GM12878 (cell line): ENCODE measurements around the gene ATIC. TPM values are rescaled to one million over a fixed set of nuclear protein-coding genes. Genes with fewer than 3 reads are reported as not detected.

ENCODE experiments used
- ATAC-seq: fragments of 200-7000 bp; cut with Tn5 transposase; 3 replicates; pipeline ENCODE4 v1.9.1; 2020; ENCODE audit warnings: mild to moderate bottlenecking, moderate library complexity
- BruUV-seq: library from RNA; stranded (reverse); fragments of 400-500 nt; replicated peaks from 2 replicates; lab custom pipeline; 2021; lab: Mats Ljungman, UMichigan
- CTCF ChIA-PET: fragments of 300-600 bp; sonication (Branson Sonifier 250); formaldehyde crosslinking; extraction: SDS; loops from one replicate; lab custom pipeline; 2021; ENCODE audit warnings: inconsistent platforms; lab: Yijun Ruan, JAX
- POLR2A ChIA-PET: fragments of 350-600 bp; formaldehyde crosslinking; extraction: SDS; loops from one replicate; lab custom pipeline; 2021; ENCODE audit warnings: inconsistent platforms; lab: Charles Lee
- RAD21 ChIA-PET: fragments of 300-600 bp; sonication (Branson Sonifier 250); formaldehyde crosslinking; loops from one replicate; lab custom pipeline; 2023; ENCODE audit warnings: antibody characterized with exemption; ENCODE audit not compliant: unreplicated experiment; lab: Charles Lee
- SMC1A ChIA-PET: fragments of 300-600 bp; sonication (Branson Sonifier 250); formaldehyde crosslinking; loops from one replicate; lab custom pipeline; 2023; ENCODE audit not compliant: unreplicated experiment, uncharacterized antibody; lab: Charles Lee
- DNase-seq: peaks from one replicate; pipeline ENCODE4 v3.0.0-alpha.2; 2011; ENCODE audit warnings: low read depth, low spot score
- FAIRE-seq: peaks from 3 replicates; lab custom pipeline; 2011; peaks lifted over from hg19 to GRCh38; lab: Jason Lieb, UNC
- H2AFZ ChIP-seq: 2 replicates; pipeline ENCODE4 v1.6.0; 2011; ENCODE audit warnings: low read depth, low read length, control low read depth; ENCODE audit not compliant: control insufficient read depth
- H3K27ac ChIP-seq: 2 replicates; pipeline ENCODE4 v1.5.1; 2011; ENCODE audit warnings: control low read depth; ENCODE audit not compliant: control insufficient read depth, insufficient read depth
- H3K27me3 ChIP-seq, 2 experiments: replicated peaks in 1 of 2; 2 replicates each; pipeline versions ENCODE4 v1.6.0 to v1.6.1; 2011; ENCODE audit warnings: low read length in 1 of 2; ENCODE audit not compliant: control insufficient read depth in 2 of 2, insufficient read depth in 2 of 2
- H3K36me3 ChIP-seq, 2 experiments: 2 replicates each; pipeline ENCODE4 v1.5.1; 2011; ENCODE audit warnings: low read length in 1 of 2; ENCODE audit not compliant: control insufficient read depth in 2 of 2, insufficient read depth in 2 of 2
- H3K4me1 ChIP-seq: 2 replicates; pipeline ENCODE4 v1.6.1; 2011; ENCODE audit warnings: mild to moderate bottlenecking, low read length, moderate library complexity, mixed read lengths; ENCODE audit not compliant: control insufficient read depth, insufficient read depth
- H3K4me2 ChIP-seq: 2 replicates; pipeline ENCODE4 v1.6.0; 2011; ENCODE audit warnings: control low read depth; ENCODE audit not compliant: control insufficient read depth, insufficient read depth
- H3K4me3 ChIP-seq: fragments of 200-600 bp; sonication (generic); 2 replicates; pipeline ENCODE4 v1.5.1; 2016
- H3K79me2 ChIP-seq: 2 replicates; pipeline ENCODE4 v1.6.0; 2011; ENCODE audit warnings: low read length; ENCODE audit not compliant: control insufficient read depth, insufficient read depth
- H3K9ac ChIP-seq: 2 replicates; pipeline ENCODE4 v1.8.0; 2011; ENCODE audit warnings: low read length, control low read depth, mixed read lengths; ENCODE audit not compliant: control insufficient read depth, insufficient read depth
- H3K9me3 ChIP-seq: replicated peaks from 3 replicates; pipeline ENCODE4 v1.5.1; 2011; ENCODE audit warnings: mild to moderate bottlenecking, low read length; ENCODE audit not compliant: control insufficient read depth, insufficient read depth
- H4K20me1 ChIP-seq: 2 replicates; pipeline ENCODE4 v1.6.0; 2011; ENCODE audit not compliant: control insufficient read depth, insufficient read depth
- ATF3 ChIP-seq: IDR thresholded peaks from 2 replicates; pipeline ENCODE4 v1.6.1; 2011; ENCODE audit warnings: low read depth, mild to moderate bottlenecking, low read length, moderate library complexity, borderline replicate concordance; ENCODE audit errors: extremely low read depth
- DPF2 ChIP-seq: fragments of 450-650 bp; IDR thresholded peaks from 2 replicates; pipeline ENCODE4 v1.6.1; 2017; ENCODE audit warnings: mild to moderate bottlenecking
- E2F4 ChIP-seq: IDR thresholded peaks from 2 replicates; pipeline ENCODE4 v1.6.1; 2012; ENCODE audit warnings: low read depth, low read length, improper control_type of control experiment
- HSF1 ChIP-seq: fragments of 150-350 bp; IDR thresholded peaks from 2 replicates; pipeline ENCODE4 v1.6.1; 2014; ENCODE audit warnings: mild to moderate bottlenecking, low read depth, low read length
- MEF2A ChIP-seq: IDR thresholded peaks from 2 replicates; pipeline ENCODE4 v1.6.1; 2011; ENCODE audit warnings: low read depth, mild to moderate bottlenecking, low read length, moderate library complexity; ENCODE audit not compliant: insufficient read depth
- NR2C1 ChIP-seq: fragments of 450-650 bp; IDR thresholded peaks from 2 replicates; pipeline ENCODE4 v1.6.1; 2017; ENCODE audit warnings: antibody characterized with exemption, mild to moderate bottlenecking, moderate library complexity
- POLR2AphosphoS5 ChIP-seq: IDR thresholded peaks from 2 replicates; pipeline ENCODE4 v1.6.1; 2011; ENCODE audit warnings: mild to moderate bottlenecking, low read length, inconsistent platforms
- TBL1XR1 ChIP-seq: IDR thresholded peaks from 2 replicates; pipeline ENCODE4 v1.6.1; 2012; ENCODE audit warnings: low read depth, low read length, improper control_type of control experiment
- TCF3 ChIP-seq: IDR thresholded peaks from 2 replicates; pipeline ENCODE4 v1.6.1; 2012; ENCODE audit warnings: low read depth, mild to moderate bottlenecking, low read length, borderline replicate concordance; ENCODE audit not compliant: insufficient read depth
- WRNIP1 ChIP-seq: IDR thresholded peaks from 2 replicates; pipeline ENCODE4 v1.6.1; 2011; ENCODE audit warnings: low read depth, low read length, improper control_type of control experiment, borderline replicate concordance
- WGBS: methylation state at CpG from one replicate; pipeline ENCODE4 v1.1.6; 2016; ENCODE audit warnings: low lambda C conversion rate; ENCODE audit not compliant: insufficient replicate concordance, insufficient coverage; ENCODE audit errors: missing lambda C conversion rate; 5-methylcytosine and 5-hydroxymethylcytosine counted together
- in situ Hi-C: fragments of 300-500 bp; cut with MboI; formaldehyde crosslinking; loops from 9 replicates; pipeline ENCODE4 v1.14.3; 2018; ENCODE audit warnings: mixed read lengths
- intact Hi-C: fragments of 100-400 bp; cut with micrococcal nuclease; formaldehyde crosslinking; loops from one replicate; pipeline ENCODE4 v1.14.2; 2022; ENCODE audit not compliant: unreplicated experiment
- polyA plus RNA-seq, 11 experiments: library from polyadenylated mRNA; depleted of rRNA in 4 of 11; unstranded in 6 of 11; stranded (reverse) in 5 of 11; fragments of >200 nt; fragmentation: Nextera tagmentation in 4 of 11; fragmentation: Illumina TruSeq in 1 of 11; extraction: Ambion mirVana in 4 of 11; extraction: Trizol in 1 of 11; gene quantifications; 1 replicate in 1 of 11; 2 replicates in 10 of 11; pipeline versions ENCODE4 v1.2.1 to v1.2.3, GENCODE V29; 2011 to 2016; ENCODE audit warnings: inconsistent platforms in 2 of 11, missing spikeins in 2 of 11, low read depth in 1 of 11
- total RNA-seq, 4 experiments: library from RNA; depleted of rRNA in 3 of 4; stranded (reverse); fragments of >200 nt in 3 of 4; fragmentation: Illumina TruSeq in 1 of 4; extraction: Trizol in 1 of 4; gene quantifications; 2 replicates each; pipeline versions ENCODE4 v1.2.1 to v1.2.3, GENCODE V29; 2013 to 2021

ATIC gene
- total and polyA plus RNA-seq, 10 of the 15 experiments (the other 5 are each of a cell fraction or from before 2014, with no cell fraction given): 45.1 to 518 (median 306) TPM

GRCh38 chr2:215290980-215291599, 20.8 kb upstream of the ATIC start:
- Histone ChIP-seq H3K4me3 (no peak overlapping the region), H3K27ac (no peak overlapping the region), H3K79me2 (no peaks in the 10 kb centered on the region), H4K20me1 (no peaks in the 10 kb centered on the region), H3K4me1 (no peaks in the 10 kb centered on the region), H2AFZ (no peak overlapping the region), H3K27me3 (no peaks in the 10 kb centered on the region), H3K9ac (no peak overlapping the region), H3K4me2 (no peak overlapping the region), H3K9me3 (no peaks in the 10 kb centered on the region), H3K36me3 (no peaks in the 10 kb centered on the region)
- TF ChIP-seq WRNIP1 (no peak), POLR2AphosphoS5 (no peak), TCF3 (no peak), ATF3 (no peak), E2F4 (no peak), TBL1XR1 (no peak), NR2C1 (no peak), MEF2A (no peak), DPF2 (no peak), HSF1 (no peak)
- ChIA-PET CTCF (no interaction called here), POLR2A (no interaction called here), SMC1A (interaction anchor here (0.6 to 2.2 kb wide), 6 partner anchors 13 to 405 kb away, joined by 3 to 7 read pairs (median 4); no protein-coding TSS in a partner anchor), RAD21 (interaction anchor here (1.6 kb wide), 1 partner anchor 20 kb away, joined by 4 read pairs; no protein-coding TSS in a partner anchor)
- in situ Hi-C loops (no loop called here), intact Hi-C loops (no loop called here)
- ATAC-seq (no peak), DNase-seq (no peak), FAIRE-seq (peak; percentile 18)
- no TSS peak for BruUV-seq
- 60% methylated on average over 3 of the region's 3 CpGs for WGBS
